Skeletal muscle cell (primary cell): Measurements from ENCODE around the gene ZMIZ2.

ENCODE experiments used
- DNase-seq: peaks from one replicate; pipeline ENCODE4 v3.0.0-alpha.2; 2010; ENCODE audit warnings: low read depth
- H3K4me3 ChIP-seq: 2 replicates; pipeline ENCODE4 v1.5.1; 2011; ENCODE audit warnings: low read depth, mild to moderate bottlenecking, control low read depth, low read length, moderate library complexity

Gene ZMIZ2

GRCh38 chr7:44754802-44755697 is 6.4 kb downstream of the ZMIZ2 start:
- no peak overlapping the region for H3K4me3 ChIP-seq
- no peak for DNase-seq

GRCh38 chr7:44755698-44756627 is 7.3 kb downstream of the ZMIZ2 start:
- DNase-seq = no peak

GRCh38 chr7:44756904-44757303 is 8.3 kb downstream of the ZMIZ2 start:
- DNase-seq = no peak
- H3K4me3 ChIP-seq = no peak overlapping the region

More at GRCh38 chr7:44755698-44756627, 7.3 kb downstream of the ZMIZ2 start:
- H3K4me3 ChIP-seq = no peak overlapping the region

GRCh38 chr7:44757311-44757710 is 8.7 kb downstream of the ZMIZ2 start:
- H3K4me3 ChIP-seq = no peak overlapping the region
- no peak for DNase-seq

GRCh38 chr7:44757739-44758138 is 9.1 kb downstream of the ZMIZ2 start:
- DNase-seq = no peak
- H3K4me3 ChIP-seq = no peak overlapping the region

GRCh38 chr7:44759246-44759645 is 10.6 kb downstream of the ZMIZ2 start:
- no peak overlapping the region for H3K4me3 ChIP-seq

GRCh38 chr7:44760034-44760580 is 11.5 kb downstream of the ZMIZ2 start:
- H3K4me3 ChIP-seq = no peak overlapping the region
- no peak for DNase-seq

More at GRCh38 chr7:44759246-44759645, 10.6 kb downstream of the ZMIZ2 start:
- DNase-seq = no peak

GRCh38 chr7:44761207-44762161 is 12.8 kb downstream of the ZMIZ2 start:
- no peak overlapping the region for H3K4me3 ChIP-seq
- no peak for DNase-seq

- DNase-seq = no peak
Observed at GRCh38 chr7:44762300-44762699, 13.7 kb downstream of the ZMIZ2 start.

GRCh38 chr7:44762726-44763522 is 14.3 kb downstream of the ZMIZ2 start:
- DNase-seq = no peak
- no peak overlapping the region for H3K4me3 ChIP-seq

More at GRCh38 chr7:44762300-44762699, 13.7 kb downstream of the ZMIZ2 start:
- no peak overlapping the region for H3K4me3 ChIP-seq

- H3K4me3 ChIP-seq = no peak overlapping the region
- DNase-seq = no peak
Observed at GRCh38 chr7:44764081-44764480, 15.4 kb downstream of the ZMIZ2 start.

GRCh38 chr7:44764665-44765578 is 16.3 kb downstream of the ZMIZ2 start:
- H3K4me3 ChIP-seq = no peak overlapping the region

GRCh38 chr7:44765579-44766415 is 17.1 kb downstream of the ZMIZ2 start:
- H3K4me3 ChIP-seq = no peak overlapping the region
- no peak for DNase-seq

More at GRCh38 chr7:44764665-44765578, 16.3 kb downstream of the ZMIZ2 start:
- no peak for DNase-seq

GRCh38 chr7:44766416-44766801 is 17.8 kb downstream of the ZMIZ2 start:
- no peak for DNase-seq
- H3K4me3 ChIP-seq = no peak overlapping the region

GRCh38 chr7:44767134-44767911 is 18.7 kb downstream of the ZMIZ2 start:
- no peak for DNase-seq
- no peak overlapping the region for H3K4me3 ChIP-seq
